HG03460 (cell line): ENCODE data around the gene ERVH48-1.
"Not testable (repeated sequence)": the region's sequence is repeated elsewhere in the genome, so short reads cannot be mapped to it uniquely, and the experiment has no call there.

ENCODE experiments used
- ATAC-seq: cut with Tn5 transposase; IDR thresholded peaks from one replicate; pipeline ENCODE4 v1.9.1; 2021; ENCODE audit not compliant: unreplicated experiment

Gene ERVH48-1

GRCh38 chr21:42925114-42925926, at the start of gene ERVH48-1:
Gene ERVH48-1, minus strand, starts transcription at chr21:42925630. Its CDS starts 6,624 bp downstream, at chr21:42919006.
- no peak for ATAC-seq

GRCh38 chr21:42973991-42974831, 48.8 kb upstream of the ERVH48-1 start, which contains the start of gene PKNOX1:
Gene PKNOX1, plus strand, starts transcription at chr21:42974562. Its CDS starts 29,820 bp downstream, at chr21:43004382.
- peak; percentile 76 for ATAC-seq

GRCh38 chr21:42973309-42973990, 48.0 kb upstream of the ERVH48-1 start:
- ATAC-seq, result no peak

GRCh38 chr21:42971897-42972275, 46.5 kb upstream of the ERVH48-1 start:
- ATAC-seq, result no peak

GRCh38 chr21:42970946-42971653, 45.7 kb upstream of the ERVH48-1 start:
- no peak for ATAC-seq

- no peak for ATAC-seq
Observed at GRCh38 chr21:42969193-42969600, 43.8 kb upstream of the ERVH48-1 start.

GRCh38 chr21:42967616-42968015, 42.2 kb upstream of the ERVH48-1 start:
- not testable (repeated sequence) for ATAC-seq

GRCh38 chr21:42965211-42965560, 39.8 kb upstream of the ERVH48-1 start:
- no peak for ATAC-seq

GRCh38 chr21:42964546-42965210, 39.2 kb upstream of the ERVH48-1 start:
- ATAC-seq, result no peak

GRCh38 chr21:42964086-42964485, 38.7 kb upstream of the ERVH48-1 start:
- ATAC-seq, result no peak

- ATAC-seq, result no peak
Observed at GRCh38 chr21:42962380-42963007, 37.1 kb upstream of the ERVH48-1 start.

- ATAC-seq, result no peak
Observed at GRCh38 chr21:42959728-42960127, 34.3 kb upstream of the ERVH48-1 start.

GRCh38 chr21:42958122-42958521, 32.7 kb upstream of the ERVH48-1 start:
- not testable (repeated sequence) for ATAC-seq

- ATAC-seq, result peak; percentile 92
Observed at GRCh38 chr21:42956824-42957630, 31.6 kb upstream of the ERVH48-1 start.

- ATAC-seq, result not testable (repeated sequence)
Observed at GRCh38 chr21:42951193-42951592, 25.8 kb upstream of the ERVH48-1 start.

- ATAC-seq, result not testable (repeated sequence)
Observed at GRCh38 chr21:42949094-42949755, 23.8 kb upstream of the ERVH48-1 start.

GRCh38 chr21:42942244-42942643, 16.8 kb upstream of the ERVH48-1 start:
- no peak for ATAC-seq

- ATAC-seq, result no peak
Observed at GRCh38 chr21:42941696-42942085, 16.3 kb upstream of the ERVH48-1 start.
